ENCODE results near the gene SLC35A5. TPM values are rescaled to one million over a fixed set of nuclear protein-coding genes. Genes with fewer than 3 reads are reported as not detected.

SLC35A5 gene
- total RNA-seq, 1 experiment from 2014 or later, result 39.2 TPM

DNA sequence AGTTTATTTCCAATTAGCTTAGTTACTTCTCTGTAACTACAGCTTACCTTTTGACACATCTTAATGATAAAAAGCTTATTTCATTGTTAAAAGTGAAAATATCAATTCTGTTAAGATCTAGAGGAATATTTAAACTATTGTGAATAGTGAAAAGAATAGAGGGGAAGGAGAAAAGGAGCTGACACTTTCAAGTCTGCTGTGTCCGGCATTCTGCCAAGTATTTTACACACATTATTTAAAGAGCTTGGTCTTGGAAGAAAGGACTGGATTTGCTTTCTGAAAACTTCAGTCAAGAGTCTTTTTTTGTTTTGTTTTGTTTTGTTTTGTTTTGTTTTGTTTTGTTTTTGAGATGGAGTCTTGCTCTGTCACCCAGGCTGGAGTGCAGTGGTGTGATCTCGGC, 44.3 kb downstream of the SLC35A5 start (continued):
- TF ChIP-seq, protein P1, sequence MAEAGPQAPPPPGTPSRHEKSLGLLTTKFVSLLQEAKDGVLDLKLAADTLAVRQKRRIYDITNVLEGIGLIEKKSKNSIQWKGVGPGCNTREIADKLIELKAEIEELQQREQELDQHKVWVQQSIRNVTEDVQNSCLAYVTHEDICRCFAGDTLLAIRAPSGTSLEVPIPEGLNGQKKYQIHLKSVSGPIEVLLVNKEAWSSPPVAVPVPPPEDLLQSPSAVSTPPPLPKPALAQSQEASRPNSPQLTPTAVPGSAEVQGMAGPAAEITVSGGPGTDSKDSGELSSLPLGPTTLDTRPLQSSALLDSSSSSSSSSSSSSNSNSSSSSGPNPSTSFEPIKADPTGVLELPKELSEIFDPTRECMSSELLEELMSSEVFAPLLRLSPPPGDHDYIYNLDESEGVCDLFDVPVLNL (CRISPR knock-in tag; IDR thresholded peaks at IDR 0.05; ENCODE audit: borderline replicate concordance, low read depth), result no peak

- TF ChIP-seq ZNF121 (CRISPR knock-in tag; IDR thresholded peaks at IDR 0.05) (no peak), ZNF671 (CRISPR knock-in tag; IDR thresholded peaks at IDR 0.05) (no peak), GTF2I (CRISPR knock-in tag; conservative IDR thresholded peaks at IDR 0.05) (no peak), FOXK1 (CRISPR knock-in tag; IDR thresholded peaks at IDR 0.05) (no peak), ETV6 (CRISPR knock-in tag; IDR thresholded peaks at IDR 0.05) (no peak), HMGA2 (CRISPR knock-in tag; IDR thresholded peaks at IDR 0.05) (no peak), MYBL2 (CRISPR knock-in tag; IDR thresholded peaks at IDR 0.05) (no peak), ZNF263 (CRISPR knock-in tag; IDR thresholded peaks at IDR 0.05; ENCODE audit: low read depth) (no peak), IRF2 (CRISPR knock-in tag; IDR thresholded peaks at IDR 0.05; ENCODE audit: borderline replicate concordance, low read depth) (no peak), EMX1 (CRISPR knock-in tag; IDR thresholded peaks at IDR 0.05) (no peak), ZBTB21 (CRISPR knock-in tag; IDR thresholded peaks at IDR 0.05; ENCODE audit: borderline replicate concordance) (no peak), ZBTB43 (CRISPR knock-in tag; IDR thresholded peaks at IDR 0.05) (no peak)
- TF ChIP-seq, protein P2, sequence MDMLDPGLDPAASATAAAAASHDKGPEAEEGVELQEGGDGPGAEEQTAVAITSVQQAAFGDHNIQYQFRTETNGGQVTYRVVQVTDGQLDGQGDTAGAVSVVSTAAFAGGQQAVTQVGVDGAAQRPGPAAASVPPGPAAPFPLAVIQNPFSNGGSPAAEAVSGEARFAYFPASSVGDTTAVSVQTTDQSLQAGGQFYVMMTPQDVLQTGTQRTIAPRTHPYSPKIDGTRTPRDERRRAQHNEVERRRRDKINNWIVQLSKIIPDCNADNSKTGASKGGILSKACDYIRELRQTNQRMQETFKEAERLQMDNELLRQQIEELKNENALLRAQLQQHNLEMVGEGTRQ (CRISPR knock-in tag; IDR thresholded peaks at IDR 0.05), result no peak
- Mint-ChIP-seq H3K9me3 (no peaks in the 10 kb centered on the region), H3K27me3 (ENCODE audit: low read depth) (no peaks in the 10 kb centered on the region), H3K4me1 (peaks cover 7% of the 10 kb centered on the region; the same call in 1 of the 2 replicates), H3K27ac (no peak overlapping the region), H3K4me3 (no peak overlapping the region), H3K36me3 (no peaks in the 10 kb centered on the region)
- ATAC-seq, result no peak
- POLR2A ChIA-PET, result interaction anchor here (0.6 kb wide), 1 partner anchor 899 kb away, joined by 5 read pairs; no protein-coding TSS in a partner anchor
- CTCF ChIA-PET, result interaction anchor here (1.0 kb wide), 1 partner anchor 206 kb away, joined by 3 read pairs; no protein-coding TSS in a partner anchor
- no peak for DNase-seq (ENCODE audit: low spot score)
Measured at GRCh38 chr3:112607863-112608262, 46.0 kb downstream of the SLC35A5 start.

DNA sequence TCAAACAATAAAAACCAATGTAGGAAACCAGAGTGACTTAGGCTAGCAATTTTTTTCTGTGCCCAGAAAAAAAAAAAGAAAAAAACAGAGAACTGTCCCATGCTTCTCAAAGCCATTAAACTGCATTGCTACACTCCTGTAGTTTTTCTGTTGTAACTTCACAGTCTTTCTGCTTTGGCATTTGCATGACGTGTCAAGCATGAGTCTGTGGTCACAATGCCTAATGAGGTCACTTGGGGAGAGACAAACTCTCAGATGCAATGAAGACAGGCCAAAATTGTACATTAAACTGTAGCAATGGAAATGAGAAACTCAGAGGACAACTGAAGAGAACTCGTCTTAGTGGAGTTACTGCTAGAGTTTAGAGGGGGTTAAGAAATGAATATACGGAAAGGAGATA, 48.3 kb downstream of the SLC35A5 start:
- no peak for ATAC-seq
- CTCF ChIA-PET, result no interaction called here

More for the DNA sequence above, 48.3 kb downstream of the SLC35A5 start:
- Mint-ChIP-seq H3K4me1 (peaks cover 12% of the 10 kb centered on the region), H3K27me3 (ENCODE audit: low read depth) (no peaks in the 10 kb centered on the region), H3K9me3 (0 out of 2 replicates have a peak, but pooled peaks cover 3% of the 10 kb centered on the region), H3K36me3 (no peaks in the 10 kb centered on the region), H3K4me3 (no peak overlapping the region), H3K27ac (no peak overlapping the region)
- DNase-seq (ENCODE audit: low spot score), result no peak
- TF ChIP-seq GRHL2 (CRISPR knock-in tag; IDR thresholded peaks at IDR 0.05; ENCODE audit: insufficient replicate concordance, severe bottlenecking) (no peak), ATF3 (CRISPR knock-in tag; conservative IDR thresholded peaks at IDR 0.05) (no peak), ZNF281 (CRISPR knock-in tag; IDR thresholded peaks at IDR 0.05) (no peak), ELF4 (CRISPR knock-in tag; IDR thresholded peaks at IDR 0.05; ENCODE audit: low read depth) (no peak), ZNF423 (CRISPR knock-in tag; IDR thresholded peaks at IDR 0.05) (no peak), JAZF1 (CRISPR knock-in tag; IDR thresholded peaks at IDR 0.05) (no peak), ZMAT4 (CRISPR knock-in tag; IDR thresholded peaks at IDR 0.05) (no peak), ZNF138 (CRISPR knock-in tag; conservative IDR thresholded peaks at IDR 0.05) (no peak), OVOL2 (CRISPR knock-in tag; IDR thresholded peaks at IDR 0.05; ENCODE audit: borderline replicate concordance) (no peak), EMX1 (CRISPR knock-in tag; IDR thresholded peaks at IDR 0.05) (no peak)
- TF ChIP-seq, protein P3, sequence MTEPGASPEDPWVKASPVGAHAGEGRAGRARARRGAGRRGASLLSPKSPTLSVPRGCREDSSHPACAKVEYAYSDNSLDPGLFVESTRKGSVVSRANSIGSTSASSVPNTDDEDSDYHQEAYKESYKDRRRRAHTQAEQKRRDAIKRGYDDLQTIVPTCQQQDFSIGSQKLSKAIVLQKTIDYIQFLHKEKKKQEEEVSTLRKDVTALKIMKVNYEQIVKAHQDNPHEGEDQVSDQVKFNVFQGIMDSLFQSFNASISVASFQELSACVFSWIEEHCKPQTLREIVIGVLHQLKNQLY (CRISPR knock-in tag; IDR thresholded peaks at IDR 0.05), result no peak
- TF ChIP-seq, protein P4, sequence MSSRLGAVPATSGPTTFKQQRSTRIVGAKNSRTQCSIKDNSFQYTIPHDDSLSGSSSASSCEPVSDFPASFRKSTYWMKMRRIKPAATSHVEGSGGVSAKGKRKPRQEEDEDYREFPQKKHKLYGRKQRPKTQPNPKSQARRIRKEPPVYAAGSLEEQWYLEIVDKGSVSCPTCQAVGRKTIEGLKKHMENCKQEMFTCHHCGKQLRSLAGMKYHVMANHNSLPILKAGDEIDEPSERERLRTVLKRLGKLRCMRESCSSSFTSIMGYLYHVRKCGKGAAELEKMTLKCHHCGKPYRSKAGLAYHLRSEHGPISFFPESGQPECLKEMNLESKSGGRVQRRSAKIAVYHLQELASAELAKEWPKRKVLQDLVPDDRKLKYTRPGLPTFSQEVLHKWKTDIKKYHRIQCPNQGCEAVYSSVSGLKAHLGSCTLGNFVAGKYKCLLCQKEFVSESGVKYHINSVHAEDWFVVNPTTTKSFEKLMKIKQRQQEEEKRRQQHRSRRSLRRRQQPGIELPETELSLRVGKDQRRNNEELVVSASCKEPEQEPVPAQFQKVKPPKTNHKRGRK (CRISPR knock-in tag; IDR thresholded peaks at IDR 0.05; ENCODE audit: borderline replicate concordance), result no peak
- POLR2A ChIA-PET, result no interaction called here
